ENCODE results near the gene NECAP2. TPM values are rescaled to one million over a fixed set of nuclear protein-coding genes. Genes with fewer than 3 reads are reported as not detected.
"Not testable (repeated sequence)": the region's sequence is repeated elsewhere in the genome, so short reads cannot be mapped to it uniquely, and the experiment has no call there.

Gene NECAP2
- polyA plus RNA-seq, 1 of the 3 experiments (the other 2 are of a cell fraction) = 100.0 TPM

DNA sequence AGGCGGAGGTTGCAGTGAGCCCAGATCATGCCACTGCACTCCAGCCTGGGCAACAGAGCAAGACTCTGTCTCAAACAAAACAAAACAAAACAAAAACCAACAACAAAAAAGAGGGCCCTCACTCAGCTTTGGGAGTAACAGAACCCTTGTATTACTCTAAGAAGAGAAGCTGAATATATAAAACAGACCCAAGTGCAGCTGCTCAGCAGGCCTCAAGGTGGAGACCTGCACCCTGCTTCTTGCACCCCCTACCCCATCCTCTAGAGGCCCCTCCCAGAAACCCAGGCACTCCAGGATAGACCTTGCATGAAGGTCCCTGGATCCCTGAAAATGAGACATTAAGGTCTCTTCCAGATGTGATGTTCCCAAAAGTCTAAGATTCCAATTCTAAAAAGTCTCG lies 34.4 kb downstream of the NECAP2 start:
- peaks cover 20 to 50% of the 10 kb centered on the region in 2 experiments for H3K36me3 ChIP-seq (replicated peaks in 1 of 2; ENCODE audit: control insufficient read depth in 1 of 2, insufficient read depth in 2 of 2, low read length in 1 of 2)
- H3K9me2 ChIP-seq; H3K4me3 ChIP-seq (ENCODE audit: low read depth in 2 of 2, low read length in 1 of 2); CTCF ChIA-PET; H3K4me1 ChIP-seq (ENCODE audit: control insufficient read depth in 1 of 2, insufficient read depth in 2 of 2, low read depth in 1 of 2, low read length in 1 of 2); H3K27me3 ChIP-seq (ENCODE audit: insufficient read depth); H3K9me3 ChIP-seq; H3K9ac ChIP-seq; H4K20me1 ChIP-seq (ENCODE audit: insufficient read depth); H3K27ac ChIP-seq (ENCODE audit: low read depth in 2 of 2, low read length in 1 of 2); H3F3A ChIP-seq (replicated peaks; ENCODE audit: insufficient read depth); H3K4me2 ChIP-seq; H3K79me2 ChIP-seq (ENCODE audit: insufficient read depth); H2AFZ ChIP-seq (ENCODE audit: low read depth); POLR2A ChIA-PET: not testable (repeated sequence)
- 97% methylated on average over 2 of the region's 2 CpGs for WGBS (ENCODE audit: low lambda C conversion rate)
- TF ChIP-seq RAD21 (IDR thresholded peaks at IDR 0.05; ENCODE audit: low read length) = peak; percentile 29; the same call in 1 of the 2 replicates
- TF ChIP-seq, protein P1, sequence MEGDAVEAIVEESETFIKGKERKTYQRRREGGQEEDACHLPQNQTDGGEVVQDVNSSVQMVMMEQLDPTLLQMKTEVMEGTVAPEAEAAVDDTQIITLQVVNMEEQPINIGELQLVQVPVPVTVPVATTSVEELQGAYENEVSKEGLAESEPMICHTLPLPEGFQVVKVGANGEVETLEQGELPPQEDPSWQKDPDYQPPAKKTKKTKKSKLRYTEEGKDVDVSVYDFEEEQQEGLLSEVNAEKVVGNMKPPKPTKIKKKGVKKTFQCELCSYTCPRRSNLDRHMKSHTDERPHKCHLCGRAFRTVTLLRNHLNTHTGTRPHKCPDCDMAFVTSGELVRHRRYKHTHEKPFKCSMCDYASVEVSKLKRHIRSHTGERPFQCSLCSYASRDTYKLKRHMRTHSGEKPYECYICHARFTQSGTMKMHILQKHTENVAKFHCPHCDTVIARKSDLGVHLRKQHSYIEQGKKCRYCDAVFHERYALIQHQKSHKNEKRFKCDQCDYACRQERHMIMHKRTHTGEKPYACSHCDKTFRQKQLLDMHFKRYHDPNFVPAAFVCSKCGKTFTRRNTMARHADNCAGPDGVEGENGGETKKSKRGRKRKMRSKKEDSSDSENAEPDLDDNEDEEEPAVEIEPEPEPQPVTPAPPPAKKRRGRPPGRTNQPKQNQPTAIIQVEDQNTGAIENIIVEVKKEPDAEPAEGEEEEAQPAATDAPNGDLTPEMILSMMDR (IDR thresholded peaks at IDR 0.05) = peak; percentile 18; the same call in 1 of the 2 replicates
- DNase-seq = peak; percentile 75

GRCh38 chr1:16475771-16476770 lies 35.5 kb downstream of the NECAP2 start:
- DNase-seq, H3K4me2 ChIP-seq, CTCF ChIA-PET: not testable (repeated sequence)

GRCh38 chr1:16478091-16478490 lies 37.6 kb downstream of the NECAP2 start:
- no peak overlapping the region for H3K4me2 ChIP-seq
- no peaks in the 10 kb centered on the region for H3K9me2 ChIP-seq
- 96% methylated on average over 9 of the region's 12 CpGs for WGBS (ENCODE audit: low lambda C conversion rate)
- H3K4me1 ChIP-seq (ENCODE audit: control insufficient read depth in 1 of 2, insufficient read depth in 2 of 2, low read depth in 1 of 2, low read length in 1 of 2) = no peaks in the 10 kb centered on the region
- no peaks in the 10 kb centered on the region for H3K27me3 ChIP-seq (ENCODE audit: insufficient read depth)
- CTCF ChIA-PET = no interaction called here
- no peak overlapping the region for H3K4me3 ChIP-seq (ENCODE audit: low read depth in 2 of 2, low read length in 1 of 2)
- H3K27ac ChIP-seq (ENCODE audit: low read depth in 2 of 2, low read length in 1 of 2) = no peak overlapping the region
- POLR2A ChIA-PET = no interaction called here
- DNase-seq = no peak
- no peak overlapping the region for H2AFZ ChIP-seq (ENCODE audit: low read depth)
- H3K36me3 ChIP-seq (replicated peaks in 1 of 2; ENCODE audit: control insufficient read depth in 1 of 2, insufficient read depth in 2 of 2, low read length in 1 of 2) = peaks cover 28 to 34% of the 10 kb centered on the region in 2 experiments
- H4K20me1 ChIP-seq (ENCODE audit: insufficient read depth) = no peaks in the 10 kb centered on the region
- no peaks in the 10 kb centered on the region for H3K79me2 ChIP-seq (ENCODE audit: insufficient read depth)
- no peak overlapping the region for H3K9ac ChIP-seq
- no peaks in the 10 kb centered on the region for H3K9me3 ChIP-seq
- no peaks in the 10 kb centered on the region for H3F3A ChIP-seq (replicated peaks; ENCODE audit: insufficient read depth)
- no peak for TF ChIP-seq REST (IDR thresholded peaks at IDR 0.05; ENCODE audit: low read depth, low read length)
- no peak for TF ChIP-seq NFIC (IDR thresholded peaks at IDR 0.05; ENCODE audit: borderline replicate concordance)
- TF ChIP-seq TCF12 (IDR thresholded peaks at IDR 0.05) = no peak
- TF ChIP-seq RXRA (IDR thresholded peaks at IDR 0.05; ENCODE audit: borderline replicate concordance, low read depth) = no peak
- TF ChIP-seq MAX (IDR thresholded peaks at IDR 0.05; ENCODE audit: low read depth) = no peak
- no peak for TF ChIP-seq TAF1 (IDR thresholded peaks at IDR 0.05; ENCODE audit: borderline replicate concordance, low read depth, low read length)
- TF ChIP-seq MEF2A (IDR thresholded peaks at IDR 0.05; ENCODE audit: borderline replicate concordance, low read depth) = no peak
- TF ChIP-seq FOXJ3 (CRISPR knock-in tag; IDR thresholded peaks at IDR 0.05) = no peak
- TF ChIP-seq JUND (IDR thresholded peaks at IDR 0.05) = no peak
- TF ChIP-seq RFX5 (IDR thresholded peaks at IDR 0.05; ENCODE audit: low read length) = no peak
- TF ChIP-seq YY1 (IDR thresholded peaks at IDR 0.05; ENCODE audit: low read depth) = no peak
- TF ChIP-seq POLR2AphosphoS5 (IDR thresholded peaks at IDR 0.05; ENCODE audit: low read depth, low read length) = no peak
- no peak for TF ChIP-seq FOSL2 (IDR thresholded peaks at IDR 0.05; ENCODE audit: borderline replicate concordance, low read depth)

More at GRCh38 chr1:16475771-16476770, 35.5 kb downstream of the NECAP2 start:
- H4K20me1 ChIP-seq (ENCODE audit: insufficient read depth); H3K9me2 ChIP-seq; H3K4me3 ChIP-seq (ENCODE audit: low read depth in 2 of 2, low read length in 1 of 2); H3K27me3 ChIP-seq (ENCODE audit: insufficient read depth); H3K27ac ChIP-seq (ENCODE audit: low read depth in 2 of 2, low read length in 1 of 2); POLR2A ChIA-PET; H2AFZ ChIP-seq (ENCODE audit: low read depth); H3F3A ChIP-seq (replicated peaks; ENCODE audit: insufficient read depth); H3K9ac ChIP-seq; H3K4me1 ChIP-seq (ENCODE audit: control insufficient read depth in 1 of 2, insufficient read depth in 2 of 2, low read depth in 1 of 2, low read length in 1 of 2); H3K79me2 ChIP-seq (ENCODE audit: insufficient read depth); H3K9me3 ChIP-seq: not testable (repeated sequence)
- WGBS (ENCODE audit: low lambda C conversion rate) = 97% methylated on average over 12 of the region's 29 CpGs
- H3K36me3 ChIP-seq (replicated peaks in 1 of 2; ENCODE audit: control insufficient read depth in 1 of 2, insufficient read depth in 2 of 2, low read length in 1 of 2) = peaks cover 28 to 50% of the 10 kb centered on the region in 2 experiments

Data from SK-N-SH (cell line).